H1 (cell line): ENCODE data around the gene ADAMTS15. TPM values are rescaled to one million over a fixed set of nuclear protein-coding genes. Genes with fewer than 3 reads are reported as not detected.

Experiments used
- CBX8 ChIP-seq: fragments of 300-800, 300-1000 bp; sonication (generic); IDR thresholded peaks from 2 replicates; pipeline ENCODE4 v1.7.1; 2016; ENCODE audit warnings: low read depth, low read length, borderline replicate concordance
- CHD2 ChIP-seq: IDR thresholded peaks from 2 replicates; pipeline ENCODE4 v1.6.1; 2012; ENCODE audit warnings: low read length, improper control_type of control experiment
- CHD7 ChIP-seq: fragments of 300-600 bp; sonication (generic); IDR thresholded peaks from 2 replicates; pipeline ENCODE4 v1.7.1; 2012; ENCODE audit warnings: low read length, moderate library complexity, mild to moderate bottlenecking, inconsistent platforms; ENCODE audit not compliant: insufficient replicate concordance
- GABPA ChIP-seq: IDR thresholded peaks from 2 replicates; pipeline ENCODE4 v1.6.1; 2011; ENCODE audit warnings: mild to moderate bottlenecking, low read length, moderate library complexity, borderline replicate concordance; ENCODE audit not compliant: insufficient read depth
- JUN ChIP-seq: IDR thresholded peaks from 2 replicates; pipeline ENCODE4 v1.6.1; 2011; ENCODE audit warnings: low read depth, mild to moderate bottlenecking, improper control_type of control experiment, low read length
- JUND ChIP-seq: IDR thresholded peaks from 2 replicates; pipeline ENCODE4 v1.6.1; 2011; ENCODE audit warnings: mild to moderate bottlenecking, improper control_type of control experiment, low read length
- MAX ChIP-seq: IDR thresholded peaks from 2 replicates; pipeline ENCODE4 v1.6.1; 2012; ENCODE audit warnings: inconsistent platforms
- NANOG ChIP-seq: IDR thresholded peaks from 2 replicates; pipeline ENCODE4 v1.6.1; 2011; ENCODE audit warnings: low read length, low read depth, mild to moderate bottlenecking, inconsistent platforms; ENCODE audit not compliant: insufficient read depth, poor library complexity, severe bottlenecking
- PHF8 ChIP-seq: fragments of 200-600 bp; sonication (generic); conservative IDR thresholded peaks from 2 replicates; pipeline ENCODE4 v1.7.1; 2012; ENCODE audit warnings: low read depth, mild to moderate bottlenecking, inconsistent platforms, low read length, moderate library complexity
- polyA plus RNA-seq, 7 experiments: library from polyadenylated mRNA; depleted of rRNA in 3 of 7; stranded (reverse) in 5 of 7; unstranded in 2 of 7; fragments of >200 nt in 5 of 7; fragments of 200-250 nt in 2 of 7; gene quantifications; 1 replicate in 5 of 7; 2 replicates in 1 of 7; 4 replicates in 1 of 7; pipeline versions ENCODE4 v1.2.1 to v1.2.3, GENCODE V29; 2011 to 2013; ENCODE audit warnings: missing spikeins in 2 of 7, mixed read lengths in 2 of 7
- total RNA-seq: library from RNA; stranded (reverse); fragmentation: NEBNext Ultra II Directional; extraction: Animal tissue kit (Norgen Biotek cat#: 25700); gene quantifications from 2 replicates; pipeline ENCODE4 v1.2.1, GENCODE V29; 2021

The ADAMTS15 gene
- total and polyA plus RNA-seq, 2 of the 8 experiments (the other 6 are each of a cell fraction or from before 2014, with no cell fraction given): 1.7 to 4.7 TPM

- TF ChIP-seq CHD7 (no peak), NANOG (no peak), JUN (no peak), GABPA (no peak), PHF8 (no peak), MAX (no peak), CBX8 (no peak), JUND (no peak), CHD2 (no peak)
Measured at GRCh38 chr11:130414107-130415080, 34.1 kb upstream of the ADAMTS15 start (continued).
